ENCODE measurements around the gene BGN. TPM values are rescaled to one million over a fixed set of nuclear protein-coding genes. Genes with fewer than 3 reads are reported as not detected.

BGN gene
- total RNA-seq, 2 experiments from 2014 or later: not detected

DNA sequence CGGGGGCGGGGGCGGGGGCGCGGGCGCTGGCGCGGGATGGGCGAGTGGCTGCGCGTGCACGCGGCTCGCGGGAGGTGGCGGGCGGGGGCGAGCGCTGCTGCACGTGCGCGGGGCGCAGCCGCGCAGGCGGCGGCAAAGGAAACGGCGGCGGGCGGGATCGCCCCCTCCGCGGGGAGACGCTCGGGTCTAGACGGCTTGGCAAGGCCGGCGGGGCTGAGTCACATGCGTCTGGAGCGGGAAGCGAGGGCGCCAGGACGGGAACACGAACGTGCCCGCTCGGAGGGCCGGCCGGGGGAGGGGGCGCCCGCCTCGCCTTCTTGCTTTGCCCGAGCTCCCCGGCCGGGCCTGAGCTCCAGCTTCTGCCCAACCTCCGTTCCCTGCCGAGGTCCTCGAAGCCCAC, 20.1 kb upstream of the BGN start:
- H3K4me3 ChIP-seq (ENCODE audit: low read depth, low read length, poor library complexity, severe bottlenecking): no peak overlapping the region
- no peaks in the 10 kb centered on the region for H4K20me1 ChIP-seq (ENCODE audit: insufficient read depth, low read length)
- H3K36me3 ChIP-seq (ENCODE audit: insufficient read depth, low read length): no peaks in the 10 kb centered on the region
- H3K27ac ChIP-seq (ENCODE audit: low read depth, low read length, poor library complexity, severe bottlenecking): no peak overlapping the region
- POLR2A ChIA-PET: no interaction called here
- H2AFZ ChIP-seq (ENCODE audit: low read length): no peak overlapping the region
- no peaks in the 10 kb centered on the region for H3K9me3 ChIP-seq (ENCODE audit: low read length)
- no peak for DNase-seq (ENCODE audit: low spot score)
- no TSS peak for BruUV-seq (replicated peaks)
- H3K9me2 ChIP-seq (ENCODE audit: insufficient read depth, low read length): no peaks in the 10 kb centered on the region
- intact Hi-C loops (cut with micrococcal nuclease; ENCODE audit: unreplicated experiment): loop anchor here (5.0 kb wide), 1 partner anchor 33 kb away; no protein-coding TSS in a partner anchor
- CTCF ChIA-PET (ENCODE audit: unreplicated experiment): no interaction called here
- H3K4me2 ChIP-seq (ENCODE audit: low read length): no peak overlapping the region
- H3K79me2 ChIP-seq (ENCODE audit: insufficient read depth, low read depth, low read length): peaks cover 5% of the 10 kb centered on the region; the same call in 1 of the 2 replicates
- no peaks in the 10 kb centered on the region for H3K4me1 ChIP-seq (ENCODE audit: insufficient read depth, low read length, poor library complexity, severe bottlenecking)
- TF ChIP-seq EZH2phosphoT487 (IDR thresholded peaks at IDR 0.05; ENCODE audit: borderline replicate concordance, low read depth, low read length): no peak
- TF ChIP-seq, protein P1, sequence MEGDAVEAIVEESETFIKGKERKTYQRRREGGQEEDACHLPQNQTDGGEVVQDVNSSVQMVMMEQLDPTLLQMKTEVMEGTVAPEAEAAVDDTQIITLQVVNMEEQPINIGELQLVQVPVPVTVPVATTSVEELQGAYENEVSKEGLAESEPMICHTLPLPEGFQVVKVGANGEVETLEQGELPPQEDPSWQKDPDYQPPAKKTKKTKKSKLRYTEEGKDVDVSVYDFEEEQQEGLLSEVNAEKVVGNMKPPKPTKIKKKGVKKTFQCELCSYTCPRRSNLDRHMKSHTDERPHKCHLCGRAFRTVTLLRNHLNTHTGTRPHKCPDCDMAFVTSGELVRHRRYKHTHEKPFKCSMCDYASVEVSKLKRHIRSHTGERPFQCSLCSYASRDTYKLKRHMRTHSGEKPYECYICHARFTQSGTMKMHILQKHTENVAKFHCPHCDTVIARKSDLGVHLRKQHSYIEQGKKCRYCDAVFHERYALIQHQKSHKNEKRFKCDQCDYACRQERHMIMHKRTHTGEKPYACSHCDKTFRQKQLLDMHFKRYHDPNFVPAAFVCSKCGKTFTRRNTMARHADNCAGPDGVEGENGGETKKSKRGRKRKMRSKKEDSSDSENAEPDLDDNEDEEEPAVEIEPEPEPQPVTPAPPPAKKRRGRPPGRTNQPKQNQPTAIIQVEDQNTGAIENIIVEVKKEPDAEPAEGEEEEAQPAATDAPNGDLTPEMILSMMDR (conservative IDR thresholded peaks at IDR 0.05; ENCODE audit: low read length): no peak

DNA sequence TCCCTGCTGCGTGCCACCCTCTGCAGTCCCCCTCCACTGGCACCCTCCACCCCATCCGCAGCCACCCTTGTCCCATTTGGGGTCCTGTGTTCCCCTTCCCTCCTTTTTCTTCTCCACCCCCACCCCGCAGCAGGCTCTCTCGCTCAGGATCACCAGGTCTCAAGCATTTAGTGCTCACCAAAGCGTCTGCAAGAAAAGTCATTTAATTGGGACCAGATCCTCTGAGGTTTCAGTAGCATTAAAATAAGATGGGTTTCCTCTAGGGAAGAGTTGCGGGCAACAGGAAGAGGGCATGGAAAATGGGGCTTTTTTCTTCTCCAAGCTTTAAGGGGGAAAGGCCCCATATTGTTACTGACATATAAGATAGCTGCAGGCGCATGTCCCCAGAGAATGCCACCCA, 19.5 kb upstream of the BGN start:
- no peak for TF ChIP-seq EZH2phosphoT487 (IDR thresholded peaks at IDR 0.05; ENCODE audit: borderline replicate concordance, low read depth, low read length)
- TF ChIP-seq, protein P1 (conservative IDR thresholded peaks at IDR 0.05; ENCODE audit: low read length): no peak
- BruUV-seq (replicated peaks): no TSS peak
- Histone ChIP-seq H3K9me3 (ENCODE audit: low read length) (no peaks in the 10 kb centered on the region), H2AFZ (ENCODE audit: low read length) (no peak overlapping the region), H3K4me3 (ENCODE audit: low read depth, low read length, poor library complexity, severe bottlenecking) (no peak overlapping the region), H3K9me2 (ENCODE audit: insufficient read depth, low read length) (no peaks in the 10 kb centered on the region), H3K4me1 (ENCODE audit: insufficient read depth, low read length, poor library complexity, severe bottlenecking) (no peaks in the 10 kb centered on the region), H3K36me3 (ENCODE audit: insufficient read depth, low read length) (no peaks in the 10 kb centered on the region), H4K20me1 (ENCODE audit: insufficient read depth, low read length) (no peaks in the 10 kb centered on the region), H3K79me2 (ENCODE audit: insufficient read depth, low read depth, low read length) (no peaks in the 10 kb centered on the region), H3K4me2 (ENCODE audit: low read length) (no peak overlapping the region), H3K27ac (ENCODE audit: low read depth, low read length, poor library complexity, severe bottlenecking) (no peak overlapping the region)
- ChIA-PET POLR2A (no interaction called here), CTCF (ENCODE audit: unreplicated experiment) (interaction anchor here (1.0 kb wide), 1 partner anchor 14 kb away, joined by 3 read pairs; no protein-coding TSS in a partner anchor)
- no peak for DNase-seq (ENCODE audit: low spot score)
- intact Hi-C loops (cut with micrococcal nuclease; ENCODE audit: unreplicated experiment): no loop called here

DNA sequence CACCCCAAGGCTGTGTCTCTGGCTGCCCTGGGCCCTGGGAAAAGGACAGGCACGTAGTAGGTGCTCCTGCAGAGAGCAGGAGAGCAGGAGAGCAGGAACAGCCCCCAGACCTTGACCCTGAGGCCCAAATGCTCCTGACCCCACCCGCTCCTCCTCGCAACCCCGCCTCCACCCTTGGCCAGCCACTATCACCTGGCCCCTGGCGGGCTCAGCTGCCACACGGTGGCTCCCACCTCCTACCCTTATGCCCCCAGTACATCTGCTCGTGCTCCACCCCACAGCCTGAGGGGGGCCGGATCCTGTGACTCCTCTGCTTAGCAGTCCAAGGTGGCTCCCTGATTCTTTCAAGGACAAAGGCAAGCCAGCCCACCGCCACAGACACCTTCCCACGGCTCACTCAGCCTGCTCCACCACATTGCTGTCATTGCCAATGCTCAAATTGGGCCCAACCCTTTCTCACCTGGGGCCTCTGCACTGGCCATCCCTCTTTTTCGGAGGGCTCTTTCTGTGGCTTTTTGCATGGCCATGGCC, 19.0 kb upstream of the BGN start:
- no peak overlapping the region for H3K27ac ChIP-seq (ENCODE audit: low read depth, low read length, poor library complexity, severe bottlenecking)
- no peaks in the 10 kb centered on the region for H3K9me3 ChIP-seq (ENCODE audit: low read length)
- no peaks in the 10 kb centered on the region for H3K9me2 ChIP-seq (ENCODE audit: insufficient read depth, low read length)
- no peaks in the 10 kb centered on the region for H4K20me1 ChIP-seq (ENCODE audit: insufficient read depth, low read length)
- ChIA-PET POLR2A (no interaction called here), CTCF (ENCODE audit: unreplicated experiment) (interaction anchor here (1.0 kb wide), 1 partner anchor 15 kb away, joined by 3 read pairs; no protein-coding TSS in a partner anchor)
- H3K36me3 ChIP-seq (ENCODE audit: insufficient read depth, low read length): no peaks in the 10 kb centered on the region
- TF ChIP-seq EZH2phosphoT487 (IDR thresholded peaks at IDR 0.05; ENCODE audit: borderline replicate concordance, low read depth, low read length): no peak
- TF ChIP-seq, protein P1 (conservative IDR thresholded peaks at IDR 0.05; ENCODE audit: low read length): no peak
- H3K4me3 ChIP-seq (ENCODE audit: low read depth, low read length, poor library complexity, severe bottlenecking): no peak overlapping the region
- H3K4me1 ChIP-seq (ENCODE audit: insufficient read depth, low read length, poor library complexity, severe bottlenecking): no peaks in the 10 kb centered on the region
- no TSS peak for BruUV-seq (replicated peaks)
- intact Hi-C loops (cut with micrococcal nuclease; ENCODE audit: unreplicated experiment): no loop called here
- H3K4me2 ChIP-seq (ENCODE audit: low read length): no peak overlapping the region
- no peaks in the 10 kb centered on the region for H3K79me2 ChIP-seq (ENCODE audit: insufficient read depth, low read depth, low read length)
- no peak for DNase-seq (ENCODE audit: low spot score)
- no peak overlapping the region for H2AFZ ChIP-seq (ENCODE audit: low read length)
